HEK293 (cell line): Measurements from ENCODE around the gene NLRP8.
A peak's percentile ranks its signal among the peaks of the same experiment; 100 is the strongest.

ENCODE experiments used
- CTCF ChIA-PET: fragments of 350-600 bp; formaldehyde crosslinking; extraction: SDS; loops from one replicate; lab custom pipeline; 2021; ENCODE audit warnings: antibody characterized with exemption; lab: Yijun Ruan, JAX
- POLR2A ChIA-PET: fragments of 300-600 bp; formaldehyde crosslinking; extraction: SDS; loops from one replicate; lab custom pipeline; 2020; ENCODE audit warnings: antibody characterized with exemption, inconsistent platforms; lab: Yijun Ruan, JAX
- H3K27ac ChIP-seq: fragments of 200-500 bp; sonication (Bioruptor generic); 2 replicates; pipeline ENCODE4 v1.5.1; 2014; ENCODE audit warnings: low read depth, low read length, control low read depth, inconsistent platforms; ENCODE audit errors: extremely low read depth
- H3K36me3 ChIP-seq, 2 experiments: fragments of 200-500 bp in 1 of 2; sonication (Bioruptor generic) in 1 of 2; 1 replicate in 1 of 2; 2 replicates in 1 of 2; pipeline ENCODE4 v1.5.1; 2014 to 2017; ENCODE audit warnings: inconsistent platforms in 2 of 2, low read length in 2 of 2; ENCODE audit not compliant: control insufficient read depth in 2 of 2, insufficient read depth in 1 of 2
- H3K4me1 ChIP-seq: fragments of 200-500 bp; sonication (Bioruptor generic); 2 replicates; pipeline ENCODE4 v1.5.1; 2014; ENCODE audit warnings: mild to moderate bottlenecking, low read length, inconsistent platforms; ENCODE audit not compliant: control insufficient read depth, insufficient read depth
- H3K4me3 ChIP-seq: 2 replicates; pipeline ENCODE4 v1.5.1; 2011; ENCODE audit warnings: low read depth, mild to moderate bottlenecking, control low read depth, low read length, moderate library complexity
- H3K9me3 ChIP-seq: fragments of 200-500 bp; sonication (Bioruptor generic); 2 replicates; pipeline ENCODE4 v1.5.1; 2014; ENCODE audit warnings: low read depth, low read length, inconsistent platforms; ENCODE audit not compliant: control insufficient read depth, insufficient read depth
- GLI2 ChIP-seq: fragments of 450-650 bp; formaldehyde crosslinking; IDR thresholded peaks from 2 replicates; pipeline ENCODE4; 2017; ENCODE audit warnings: missing biosample characterization, missing genetic modification characterization, low read depth, borderline replicate concordance
- KLF9 ChIP-seq: fragments of 450-650 bp; formaldehyde crosslinking; IDR thresholded peaks from 2 replicates; pipeline ENCODE4 v1.5.1; 2016; ENCODE audit warnings: missing biosample characterization, missing genetic modification characterization, low read depth
- PRDM4 ChIP-seq: fragments of 450-650 bp; formaldehyde crosslinking; IDR thresholded peaks from 2 replicates; pipeline ENCODE4 v1.5.1; 2017; ENCODE audit warnings: missing biosample characterization, missing genetic modification characterization
- REST ChIP-seq: fragments of 450-650 bp; formaldehyde crosslinking; IDR thresholded peaks from 2 replicates; pipeline ENCODE4 v1.5.1; 2016; ENCODE audit warnings: missing biosample characterization, missing genetic modification characterization
- SETDB1 ChIP-seq: IDR thresholded peaks from one replicate; pipeline ENCODE4 v1.6.1; 2017; ENCODE audit warnings: mild to moderate bottlenecking, low read length, moderate library complexity, mixed read lengths; ENCODE audit not compliant: insufficient read length
- WT1 ChIP-seq: fragments of 450-650 bp; formaldehyde crosslinking; IDR thresholded peaks from 2 replicates; pipeline ENCODE4 v1.5.1; 2016; ENCODE audit warnings: missing biosample characterization, missing genetic modification characterization
- ZNF223 ChIP-seq: fragments of 450-650 bp; formaldehyde crosslinking; IDR thresholded peaks from 2 replicates; pipeline ENCODE4 v1.5.1; 2016; ENCODE audit warnings: missing biosample characterization, missing genetic modification characterization
- ZNF239 ChIP-seq: fragments of 450-650 bp; formaldehyde crosslinking; IDR thresholded peaks from 2 replicates; pipeline ENCODE4 v1.5.1; 2016; ENCODE audit warnings: missing biosample characterization, missing genetic modification characterization
- ZNF280C ChIP-seq: fragments of 450-650 bp; formaldehyde crosslinking; IDR thresholded peaks from 2 replicates; pipeline ENCODE4 v1.5.1; 2016; ENCODE audit warnings: missing biosample characterization, missing genetic modification characterization
- ZNF394 ChIP-seq: fragments of 450-650 bp; formaldehyde crosslinking; IDR thresholded peaks from 2 replicates; pipeline ENCODE4 v1.5.1; 2016; ENCODE audit warnings: missing biosample characterization, missing genetic modification characterization, mild to moderate bottlenecking, moderate library complexity, borderline replicate concordance
- ZNF433 ChIP-seq: fragments of 450-650 bp; formaldehyde crosslinking; IDR thresholded peaks from 2 replicates; pipeline ENCODE4 v1.5.1; 2016; ENCODE audit warnings: missing biosample characterization, missing genetic modification characterization, low read depth
- ZNF488 ChIP-seq: fragments of 450-650 bp; formaldehyde crosslinking; IDR thresholded peaks from 2 replicates; pipeline ENCODE4 v1.5.1; 2016; ENCODE audit warnings: missing biosample characterization, missing genetic modification characterization
- ZNF629 ChIP-seq: fragments of 450-650 bp; formaldehyde crosslinking; IDR thresholded peaks from 2 replicates; pipeline ENCODE4 v1.5.1; 2017; ENCODE audit warnings: missing biosample characterization, missing genetic modification characterization
- TF ChIP-seq, protein P1 (sequence below): IDR thresholded peaks from 2 replicates; pipeline ENCODE4 v1.6.1; 2011; ENCODE audit warnings: mild to moderate bottlenecking, low read depth, low read length, borderline replicate concordance

NLRP8 gene

GRCh38 chr19:55962186-55962585 is 14.6 kb downstream of the NLRP8 start (continued):
- TF ChIP-seq, protein P1, sequence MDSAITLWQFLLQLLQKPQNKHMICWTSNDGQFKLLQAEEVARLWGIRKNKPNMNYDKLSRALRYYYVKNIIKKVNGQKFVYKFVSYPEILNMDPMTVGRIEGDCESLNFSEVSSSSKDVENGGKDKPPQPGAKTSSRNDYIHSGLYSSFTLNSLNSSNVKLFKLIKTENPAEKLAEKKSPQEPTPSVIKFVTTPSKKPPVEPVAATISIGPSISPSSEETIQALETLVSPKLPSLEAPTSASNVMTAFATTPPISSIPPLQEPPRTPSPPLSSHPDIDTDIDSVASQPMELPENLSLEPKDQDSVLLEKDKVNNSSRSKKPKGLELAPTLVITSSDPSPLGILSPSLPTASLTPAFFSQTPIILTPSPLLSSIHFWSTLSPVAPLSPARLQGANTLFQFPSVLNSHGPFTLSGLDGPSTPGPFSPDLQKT = no peak
- no peak for TF ChIP-seq ZNF394 (tag by site-specific recombination)
- no peak for TF ChIP-seq ZNF433 (tag by site-specific recombination)
- TF ChIP-seq PRDM4 (tag by site-specific recombination) = no peak
- TF ChIP-seq, all 188 proteins: peak for 0

GRCh38 chr19:55973982-55974381 is 26.4 kb downstream of the NLRP8 start:
- Histone ChIP-seq H3K9me3 (no peaks in the 10 kb centered on the region), H3K36me3 (no peaks in the 10 kb centered on the region), H3K4me3 (no peak overlapping the region), H3K27ac (no peak overlapping the region), H3K4me1 (no peaks in the 10 kb centered on the region)
- CTCF ChIA-PET = no interaction called here
- TF ChIP-seq WT1 (tag by site-specific recombination) = no peak
- peak; percentile 48 for TF ChIP-seq SETDB1
- TF ChIP-seq ZNF280C (tag by site-specific recombination) = no peak
- POLR2A ChIA-PET = no interaction called here

DNA sequence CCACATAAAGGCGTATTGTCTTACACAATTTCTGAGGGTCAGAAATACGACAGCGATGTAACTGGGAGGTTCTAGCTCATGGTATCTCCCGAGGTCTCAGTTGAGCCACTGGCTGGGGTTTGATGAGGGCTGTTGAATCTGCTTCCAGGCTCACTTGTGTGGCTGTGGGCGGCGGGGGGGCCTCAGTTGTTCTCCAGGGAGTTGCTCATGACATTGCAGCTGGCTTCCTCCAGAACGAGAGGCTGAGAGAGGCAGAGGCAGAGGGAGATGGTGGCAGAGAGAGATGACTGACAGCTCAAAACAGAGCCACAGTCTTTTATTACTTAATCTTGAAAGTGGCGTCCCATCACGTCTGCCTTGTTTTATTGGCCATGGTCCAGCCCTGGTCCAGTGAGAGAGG is 32.8 kb downstream of the NLRP8 start:
- H3K27ac ChIP-seq = no peak overlapping the region
- H3K36me3 ChIP-seq = no peaks in the 10 kb centered on the region
- H3K4me3 ChIP-seq = no peak overlapping the region
- TF ChIP-seq GLI2 (tag by site-specific recombination) = no peak
- no peak for TF ChIP-seq ZNF239 (tag by site-specific recombination)
- no peak for TF ChIP-seq ZNF488
- TF ChIP-seq ZNF223 (tag by site-specific recombination) = no peak
- no peak for TF ChIP-seq ZNF629 (tag by site-specific recombination)
- TF ChIP-seq REST (tag by site-specific recombination) = no peak
- no peak for TF ChIP-seq KLF9 (tag by site-specific recombination)
- no peaks in the 10 kb centered on the region for H3K9me3 ChIP-seq
- POLR2A ChIA-PET = no interaction called here
- H3K4me1 ChIP-seq = no peaks in the 10 kb centered on the region
- CTCF ChIA-PET = interaction anchor here (0.7 kb wide), 1 partner anchor 10 kb away, joined by 3 read pairs; no protein-coding TSS in a partner anchor
